GM06990 (cell line): Measurements from ENCODE around the gene XYLT1.

Experiments used
- DNase-seq: peaks from one replicate; pipeline ENCODE4 v3.0.0-alpha.2; 2011; ENCODE audit not compliant: insufficient read length; ENCODE audit errors: extremely low read depth
- H3K27me3 ChIP-seq: replicated peaks from 2 replicates; pipeline ENCODE4 v1.6.0; 2011; ENCODE audit warnings: low read length; ENCODE audit not compliant: control insufficient read depth, insufficient read depth
- H3K36me3 ChIP-seq: 2 replicates; pipeline ENCODE4 v1.5.1; 2011; ENCODE audit warnings: low read length; ENCODE audit not compliant: control insufficient read depth, insufficient read depth
- H3K4me3 ChIP-seq: replicated peaks from 2 replicates; pipeline ENCODE4 v1.5.1; 2011; ENCODE audit warnings: low read depth, mild to moderate bottlenecking, control low read depth, low read length
- TF ChIP-seq, protein P1 (sequence below): IDR thresholded peaks from 2 replicates; pipeline ENCODE4 v1.5.1; 2011; ENCODE audit warnings: low read length, control low read depth, mild to moderate bottlenecking, inconsistent platforms; ENCODE audit not compliant: insufficient read depth, poor library complexity, severe bottlenecking

The XYLT1 gene

DNA sequence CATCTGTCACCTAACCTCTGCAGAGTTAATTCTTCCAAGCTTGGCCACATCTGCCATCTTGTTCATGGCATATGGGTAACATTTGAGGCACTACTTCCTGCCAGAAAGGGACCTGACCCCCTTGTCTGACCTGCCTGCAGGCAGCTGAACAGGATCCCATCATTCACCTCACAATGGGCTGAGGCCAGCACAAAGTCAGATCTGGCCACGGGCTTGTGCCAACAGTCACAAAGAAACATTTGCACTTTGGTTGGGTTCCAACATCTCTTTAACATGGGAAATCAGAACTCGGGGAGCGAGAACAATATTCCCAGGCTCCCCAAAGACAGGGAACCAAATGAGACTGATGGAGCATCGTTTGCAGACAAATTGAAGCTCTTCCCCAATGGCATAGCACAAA is 116.1 kb downstream of the XYLT1 start:
- no peak overlapping the region for H3K4me3 ChIP-seq
- no peak for DNase-seq
- H3K27me3 ChIP-seq = no peaks in the 10 kb centered on the region; the same call in 1 of the 2 replicates
- no peaks in the 10 kb centered on the region for H3K36me3 ChIP-seq
- TF ChIP-seq, protein P1, sequence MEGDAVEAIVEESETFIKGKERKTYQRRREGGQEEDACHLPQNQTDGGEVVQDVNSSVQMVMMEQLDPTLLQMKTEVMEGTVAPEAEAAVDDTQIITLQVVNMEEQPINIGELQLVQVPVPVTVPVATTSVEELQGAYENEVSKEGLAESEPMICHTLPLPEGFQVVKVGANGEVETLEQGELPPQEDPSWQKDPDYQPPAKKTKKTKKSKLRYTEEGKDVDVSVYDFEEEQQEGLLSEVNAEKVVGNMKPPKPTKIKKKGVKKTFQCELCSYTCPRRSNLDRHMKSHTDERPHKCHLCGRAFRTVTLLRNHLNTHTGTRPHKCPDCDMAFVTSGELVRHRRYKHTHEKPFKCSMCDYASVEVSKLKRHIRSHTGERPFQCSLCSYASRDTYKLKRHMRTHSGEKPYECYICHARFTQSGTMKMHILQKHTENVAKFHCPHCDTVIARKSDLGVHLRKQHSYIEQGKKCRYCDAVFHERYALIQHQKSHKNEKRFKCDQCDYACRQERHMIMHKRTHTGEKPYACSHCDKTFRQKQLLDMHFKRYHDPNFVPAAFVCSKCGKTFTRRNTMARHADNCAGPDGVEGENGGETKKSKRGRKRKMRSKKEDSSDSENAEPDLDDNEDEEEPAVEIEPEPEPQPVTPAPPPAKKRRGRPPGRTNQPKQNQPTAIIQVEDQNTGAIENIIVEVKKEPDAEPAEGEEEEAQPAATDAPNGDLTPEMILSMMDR = no peak

DNA sequence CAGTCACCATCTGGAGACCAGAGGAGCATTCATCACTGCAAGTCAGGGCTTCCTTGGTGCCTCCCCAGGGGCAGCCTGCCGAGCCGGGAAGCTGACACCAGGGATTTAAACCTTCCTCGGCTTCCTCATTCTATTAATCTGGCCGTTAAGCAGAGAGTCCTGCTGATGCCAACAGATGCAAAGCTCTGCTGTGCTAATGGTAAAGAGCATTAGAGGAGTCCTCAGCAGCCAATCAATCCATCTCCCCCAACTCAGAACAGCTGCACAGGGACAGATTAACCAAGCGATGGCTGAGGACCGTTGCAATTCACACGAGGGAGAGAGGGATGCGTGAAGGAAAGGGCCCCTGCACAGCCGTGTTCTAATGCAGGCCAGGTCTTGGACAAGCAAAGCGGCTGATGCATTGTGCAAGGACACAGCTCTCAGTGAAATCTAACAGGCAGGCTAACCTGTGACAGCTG is 116.6 kb downstream of the XYLT1 start:
- DNase-seq = no peak
- TF ChIP-seq, protein P1 = no peak
- H3K27me3 ChIP-seq = no peaks in the 10 kb centered on the region; the same call in 1 of the 2 replicates
- no peak overlapping the region for H3K4me3 ChIP-seq
- no peaks in the 10 kb centered on the region for H3K36me3 ChIP-seq

DNA sequence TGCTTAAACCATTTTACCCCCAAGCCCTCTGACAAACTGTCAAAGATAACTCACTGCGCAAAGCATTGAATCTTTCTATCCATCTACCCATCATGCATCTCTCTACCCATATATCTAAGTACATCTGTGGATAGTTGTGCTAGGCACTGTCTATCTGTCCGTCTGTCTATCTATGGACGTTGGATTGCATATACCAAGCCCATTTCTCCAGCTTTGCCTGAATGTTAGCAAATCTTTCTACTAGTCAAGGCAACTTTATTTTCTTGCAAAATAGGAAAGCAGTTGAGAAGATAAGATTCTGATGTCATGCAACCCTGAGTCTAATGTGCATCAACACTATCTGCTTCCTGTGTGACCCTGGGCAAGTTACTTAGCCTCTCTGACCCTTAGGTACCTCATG is 117.2 kb downstream of the XYLT1 start:
- H3K27me3 ChIP-seq = no peaks in the 10 kb centered on the region; the same call in 1 of the 2 replicates
- TF ChIP-seq, protein P1 = no peak
- DNase-seq = no peak
- H3K4me3 ChIP-seq = no peak overlapping the region
- H3K36me3 ChIP-seq = no peaks in the 10 kb centered on the region

DNA sequence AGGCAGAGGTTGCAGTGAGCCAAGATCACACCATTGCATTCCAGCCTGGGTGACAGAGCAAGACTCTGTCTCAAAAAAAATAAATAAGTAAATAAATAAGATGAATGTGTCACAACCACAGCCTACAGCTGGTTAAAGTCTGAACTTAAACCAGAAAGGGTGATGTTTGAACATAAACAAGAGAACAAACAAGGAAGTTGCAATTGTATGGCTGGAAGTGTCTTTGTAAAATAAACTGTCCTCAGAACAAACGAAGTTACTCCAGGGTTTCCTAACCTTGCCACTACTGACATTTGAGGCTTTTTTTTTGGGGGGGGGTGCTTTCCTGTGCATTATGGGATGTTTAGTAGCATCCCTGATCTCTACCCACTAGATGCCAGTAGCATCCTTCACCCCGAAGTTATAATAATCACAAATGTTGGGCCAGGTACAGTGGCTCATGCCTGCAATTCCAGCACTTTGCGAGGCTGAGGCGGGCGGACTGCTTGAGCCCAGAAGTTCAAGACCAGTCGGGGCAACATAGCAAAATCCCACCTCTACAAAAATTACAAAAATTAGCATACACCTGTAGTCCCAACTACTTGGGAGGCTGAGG is 119.2 kb downstream of the XYLT1 start:
- H3K4me3 ChIP-seq = no peak overlapping the region
- H3K27me3 ChIP-seq = no peaks in the 10 kb centered on the region; the same call in 1 of the 2 replicates
- TF ChIP-seq, protein P1 = no peak
- no peaks in the 10 kb centered on the region for H3K36me3 ChIP-seq
- no peak for DNase-seq

GRCh38 chr16:17350207-17350606 is 120.6 kb downstream of the XYLT1 start:
- Histone ChIP-seq H3K27me3 (no peaks in the 10 kb centered on the region; the same call in 1 of the 2 replicates), H3K36me3 (no peaks in the 10 kb centered on the region), H3K4me3 (no peak overlapping the region)
- TF ChIP-seq, protein P1 = no peak
- no peak for DNase-seq
